Kidney capillary endothelial cell (primary cell): ENCODE measurements around the gene MAP3K20.
A peak's percentile ranks its signal among the peaks of the same experiment; 100 is the strongest.
"Not testable (repeated sequence)": the region's sequence is repeated elsewhere in the genome, so short reads cannot be mapped to it uniquely, and the experiment has no call there.

Source experiments
- DNase-seq: peaks from one replicate; pipeline ENCODE4 v3.0.0-alpha.2; 2018; ENCODE audit warnings: low spot score

MAP3K20 gene

DNA sequence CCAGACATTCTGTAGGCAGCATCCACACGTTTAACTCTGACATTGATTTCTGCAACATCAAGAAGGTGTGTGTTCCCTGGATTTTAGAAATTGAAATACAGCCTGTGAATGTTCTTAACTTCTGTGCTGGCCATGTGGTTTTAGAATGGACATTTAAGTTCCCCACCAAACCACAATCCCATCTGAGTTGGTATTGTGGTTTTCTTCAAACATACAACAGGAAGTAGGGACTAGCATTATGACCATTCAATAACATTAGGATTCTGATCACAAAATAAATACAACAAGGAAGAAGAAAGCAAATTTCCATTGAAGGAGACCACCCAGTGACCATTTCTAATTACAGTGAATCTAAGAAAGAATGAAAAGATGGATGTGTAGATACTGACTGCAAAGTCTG is 51.2 kb downstream of the MAP3K20 start:
- no peak for DNase-seq

DNA sequence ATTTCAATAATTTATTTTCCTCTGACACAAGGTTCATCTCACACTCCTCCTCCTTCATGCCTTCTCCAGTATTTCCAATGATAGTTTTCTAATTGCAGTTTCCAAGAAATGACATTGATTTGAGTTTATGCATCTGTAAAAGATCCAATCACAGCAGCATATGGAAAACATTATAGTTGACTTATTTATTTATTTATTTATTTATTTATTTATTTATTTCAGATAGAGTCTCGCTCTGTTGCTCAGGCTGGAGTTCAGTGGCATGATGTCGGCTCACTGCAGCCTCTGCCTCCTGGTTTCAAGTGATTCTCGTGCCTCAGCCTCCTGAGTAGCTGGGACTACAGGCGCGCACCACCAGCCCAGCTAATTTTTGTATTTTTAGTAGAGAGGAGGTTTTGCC is 52.5 kb downstream of the MAP3K20 start:
- DNase-seq, result not testable (repeated sequence)

DNA sequence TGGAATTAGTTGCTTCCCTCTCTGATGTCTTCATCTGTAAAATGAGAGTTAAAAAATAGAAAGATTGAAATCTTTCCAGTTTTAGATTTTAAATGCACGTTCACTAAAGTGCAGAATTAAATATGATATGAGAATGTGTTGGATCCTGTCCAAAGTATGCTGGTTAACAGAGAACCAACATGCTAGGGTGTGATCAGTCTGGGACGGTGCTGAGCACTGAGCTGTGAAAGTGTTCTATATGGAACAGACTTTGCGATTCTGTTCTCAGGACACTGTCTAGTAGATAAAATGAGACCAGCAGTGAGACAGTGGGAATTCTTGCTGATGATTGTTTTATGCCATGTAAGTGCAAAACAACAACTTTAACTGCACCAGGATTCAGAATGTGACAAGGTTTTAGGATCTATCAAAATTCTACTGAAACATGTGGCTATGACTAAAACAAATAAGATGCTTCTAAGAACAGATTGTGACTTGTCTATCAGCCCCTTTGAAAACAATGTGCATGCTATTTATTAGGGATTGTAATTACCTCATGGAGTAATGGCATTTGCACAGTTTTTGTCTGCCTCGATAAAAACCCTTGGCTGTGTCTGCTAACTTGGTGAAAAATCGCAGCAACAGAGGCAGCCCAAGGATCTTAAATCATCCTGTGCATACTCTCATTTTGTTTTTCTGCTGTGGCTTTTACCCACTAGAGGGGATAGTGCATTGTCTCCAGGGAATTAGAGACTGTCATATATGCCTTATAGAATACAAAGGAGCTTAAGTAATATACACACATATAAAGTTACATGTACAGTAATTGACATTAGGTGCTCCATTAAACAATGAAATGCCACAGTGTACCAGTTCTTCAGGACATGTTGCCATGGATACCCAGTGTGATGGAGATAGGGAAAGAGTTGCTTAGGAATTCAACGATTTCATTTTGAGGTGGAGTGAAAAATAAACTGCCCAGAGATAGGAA is 55.1 kb downstream of the MAP3K20 start:
- no peak for DNase-seq

DNA sequence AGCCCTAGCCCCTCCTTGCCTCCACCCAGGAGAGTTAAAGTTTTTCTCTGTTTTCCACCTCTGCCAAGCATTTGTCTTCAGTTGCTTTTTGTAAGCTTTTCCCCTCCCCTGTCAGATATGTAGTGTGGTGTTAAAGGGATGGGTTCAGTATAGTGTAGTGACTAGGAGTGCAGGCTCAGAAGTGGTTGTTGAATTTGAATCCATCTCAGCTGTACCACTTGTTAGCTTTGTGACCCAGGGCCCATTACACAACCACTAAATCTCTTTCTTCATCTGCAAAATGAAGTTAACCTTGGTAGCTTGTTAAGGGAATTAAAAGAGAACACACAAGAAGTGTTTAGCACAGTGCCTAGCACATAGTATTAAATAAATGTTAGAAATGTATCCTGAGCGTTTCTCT is 56.9 kb downstream of the MAP3K20 start:
- DNase-seq, result no peak

DNA sequence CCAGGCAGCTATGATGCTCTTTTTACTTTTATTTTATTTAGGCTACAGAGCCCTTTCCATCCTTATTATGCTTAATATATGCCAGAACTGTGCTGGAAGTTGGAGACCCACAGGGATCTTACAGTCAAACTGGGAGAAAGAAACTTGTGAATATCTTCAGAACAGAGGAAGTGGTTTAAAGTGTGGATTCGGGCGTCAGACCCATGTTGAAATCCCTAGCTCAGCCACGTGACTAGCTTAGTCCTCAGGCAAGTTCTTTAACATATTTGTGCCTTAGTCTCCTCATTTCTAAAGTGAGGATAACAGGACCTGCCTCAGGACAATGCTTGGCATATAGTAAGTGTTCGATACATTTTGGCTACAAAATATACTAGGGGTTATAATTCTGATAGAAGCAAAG is 59.1 kb downstream of the MAP3K20 start:
- no peak for DNase-seq

DNA sequence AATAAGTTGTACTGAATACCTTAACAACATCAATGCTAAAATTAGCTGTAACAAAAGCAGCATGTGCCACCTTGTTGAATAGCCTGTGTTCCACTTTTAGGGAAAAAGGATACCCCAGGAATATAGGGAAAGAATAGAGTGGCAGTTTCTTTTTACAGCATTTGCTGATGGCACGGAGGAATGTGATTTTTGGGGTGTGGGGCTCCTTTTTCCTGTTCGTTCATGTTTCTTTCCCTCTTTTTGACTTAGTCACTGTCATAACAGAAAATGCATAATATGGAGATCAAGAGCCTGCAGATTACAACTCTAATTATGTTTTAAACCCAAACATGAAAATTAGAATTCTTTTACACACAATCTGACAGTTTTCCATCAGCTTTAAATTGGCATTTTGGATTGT is 60.4 kb downstream of the MAP3K20 start:
- DNase-seq, result no peak

DNA sequence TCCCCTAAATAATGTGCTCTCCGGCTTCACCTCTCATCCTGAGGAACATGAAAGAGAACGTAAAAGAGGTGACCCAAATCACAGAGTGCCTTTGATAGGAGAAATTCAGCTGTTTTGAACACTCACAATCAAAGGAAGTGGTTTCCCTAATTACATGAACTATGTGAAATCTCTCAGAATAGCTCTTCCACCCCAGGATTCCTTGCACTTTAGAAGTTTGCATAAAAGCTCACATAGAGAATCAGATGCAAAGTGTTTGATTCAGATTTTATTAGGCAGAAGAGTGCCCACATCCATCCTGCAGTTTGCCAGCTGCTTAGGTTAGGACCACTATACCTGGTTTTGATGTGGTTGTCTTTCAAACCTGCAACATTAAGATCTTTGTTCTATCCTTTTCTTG is 61.0 kb downstream of the MAP3K20 start:
- DNase-seq, result no peak

DNA sequence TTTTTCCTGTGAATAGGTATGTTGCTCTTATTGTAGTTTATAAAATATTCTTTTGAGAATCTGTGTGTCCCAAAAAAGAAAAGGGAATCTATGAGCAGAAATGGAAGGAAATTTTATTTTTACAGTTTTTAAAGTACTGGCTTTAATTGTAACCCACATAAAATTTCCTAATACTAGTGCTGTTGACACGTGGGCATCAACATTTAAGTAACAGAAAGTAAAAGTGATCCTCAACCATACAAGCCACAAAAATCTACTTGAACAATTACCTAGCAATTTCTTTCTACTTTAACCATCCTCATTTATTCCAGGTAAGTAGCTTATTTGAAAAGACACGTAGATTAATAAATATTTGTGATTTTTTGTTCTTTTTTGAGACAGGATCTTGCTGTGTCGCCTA is 62.0 kb downstream of the MAP3K20 start:
- DNase-seq, result no peak

DNA sequence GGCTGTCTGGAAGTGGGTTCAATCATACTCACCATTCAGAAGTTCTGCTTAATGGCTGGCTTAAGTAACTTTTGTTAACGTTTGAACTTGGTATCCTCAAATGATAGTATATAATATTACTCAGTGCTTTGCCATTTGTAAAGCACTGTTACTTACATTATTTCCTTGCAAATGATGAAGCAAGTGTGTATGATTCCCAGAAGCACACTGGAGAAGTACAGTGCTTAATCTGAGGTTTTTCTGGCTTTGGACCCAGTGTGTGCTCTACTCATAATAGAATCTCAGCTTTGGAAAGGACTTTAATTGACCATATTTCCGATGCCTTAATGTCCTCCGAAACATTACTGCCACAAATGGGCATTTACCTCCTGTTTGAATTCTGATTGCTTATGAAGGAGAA is 63.3 kb downstream of the MAP3K20 start:
- DNase-seq, result no peak

DNA sequence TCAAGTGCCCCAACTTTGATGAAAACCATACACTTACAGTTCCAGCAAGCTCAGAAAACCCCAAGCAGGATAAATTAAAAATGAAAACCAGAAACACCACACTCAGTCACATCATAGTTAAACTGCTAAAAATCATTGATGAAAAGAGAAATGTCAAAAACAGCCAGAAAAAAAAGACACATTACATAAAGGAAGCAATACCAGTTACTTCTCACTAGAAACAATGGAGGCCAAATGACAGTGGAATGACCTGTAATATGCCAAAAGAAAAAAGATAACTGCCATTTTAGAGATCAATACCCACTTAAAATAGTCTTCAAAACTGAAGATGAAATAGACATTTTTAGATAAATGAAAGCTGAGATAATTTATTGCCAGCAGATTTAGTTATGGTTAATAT is 66.0 kb downstream of the MAP3K20 start:
- no peak for DNase-seq

DNA sequence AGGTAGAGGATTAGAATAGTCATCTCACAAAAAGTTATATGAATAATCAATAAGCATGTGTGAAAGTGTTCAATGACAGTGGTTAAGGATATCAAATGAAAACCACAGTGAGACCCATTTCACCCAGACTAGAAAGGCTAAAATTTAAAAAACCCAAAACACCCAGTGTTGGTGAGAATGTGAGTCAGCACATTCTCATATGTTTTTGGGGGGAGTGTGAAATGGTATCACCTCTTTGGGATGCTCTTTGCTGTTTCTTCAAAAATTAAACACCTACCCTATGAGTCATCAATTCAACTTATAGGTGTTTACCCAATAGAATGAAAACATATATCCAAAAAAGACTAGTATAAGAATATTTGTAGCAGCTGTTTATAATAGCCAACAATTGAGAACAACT is 69.8 kb downstream of the MAP3K20 start:
- DNase-seq, result no peak

DNA sequence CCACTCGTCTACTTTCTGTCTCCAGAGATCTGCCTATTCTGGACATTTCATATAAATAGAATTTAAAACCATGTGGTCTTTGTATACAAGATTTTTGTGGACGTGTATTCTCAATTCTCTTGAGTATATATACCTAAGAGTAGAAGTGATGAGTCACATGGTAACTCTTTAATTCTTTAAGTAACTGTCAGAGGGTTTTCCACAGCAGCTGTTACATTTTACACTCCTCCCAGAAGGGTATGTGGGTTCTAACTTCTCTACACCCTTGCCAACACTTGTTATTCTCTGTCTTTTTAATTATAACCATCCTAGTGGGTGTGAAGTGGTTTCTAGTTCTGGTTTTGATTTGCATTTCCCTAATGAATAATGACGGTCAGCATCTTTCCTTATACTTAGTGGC is 70.9 kb downstream of the MAP3K20 start:
- no peak for DNase-seq

DNA sequence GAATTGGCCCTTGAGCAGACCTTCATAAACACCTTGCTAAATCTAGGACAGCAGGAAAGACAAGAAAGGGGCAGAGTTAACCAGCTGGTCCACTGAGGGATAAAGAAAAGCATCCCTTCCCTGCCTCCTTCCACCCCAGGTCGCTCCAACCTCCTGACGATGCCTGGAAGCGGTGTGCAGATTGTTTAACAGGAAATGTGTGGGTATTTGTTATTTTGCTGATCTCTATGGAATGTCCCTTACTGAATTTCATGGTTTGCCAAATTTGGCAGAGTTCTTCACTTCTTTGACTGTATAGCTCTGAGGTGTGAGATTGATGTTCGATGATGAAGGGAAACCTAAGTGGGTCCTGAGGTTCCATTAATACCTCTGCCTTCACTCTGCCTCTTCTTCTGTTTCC is 72.9 kb downstream of the MAP3K20 start:
- DNase-seq, result no peak

DNA sequence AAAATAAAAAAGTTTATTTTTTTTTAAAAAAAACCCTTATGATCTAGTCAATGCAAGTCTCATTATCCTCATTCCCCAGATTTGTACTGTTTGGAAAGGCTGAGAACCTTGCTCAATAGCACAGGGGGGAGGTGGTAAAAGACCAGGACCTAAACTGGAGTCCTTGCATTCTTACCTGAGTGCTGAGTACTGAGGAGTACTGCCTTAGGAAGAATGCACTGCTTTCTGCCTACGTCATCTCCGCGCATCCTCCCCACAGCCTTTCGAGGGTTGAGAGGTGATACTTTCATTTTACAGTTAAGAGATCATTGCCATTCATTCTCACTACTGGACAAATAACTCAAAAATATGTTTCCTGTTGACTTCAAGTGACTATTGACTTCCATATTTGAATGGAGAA is 73.8 kb downstream of the MAP3K20 start:
- DNase-seq, result no peak

DNA sequence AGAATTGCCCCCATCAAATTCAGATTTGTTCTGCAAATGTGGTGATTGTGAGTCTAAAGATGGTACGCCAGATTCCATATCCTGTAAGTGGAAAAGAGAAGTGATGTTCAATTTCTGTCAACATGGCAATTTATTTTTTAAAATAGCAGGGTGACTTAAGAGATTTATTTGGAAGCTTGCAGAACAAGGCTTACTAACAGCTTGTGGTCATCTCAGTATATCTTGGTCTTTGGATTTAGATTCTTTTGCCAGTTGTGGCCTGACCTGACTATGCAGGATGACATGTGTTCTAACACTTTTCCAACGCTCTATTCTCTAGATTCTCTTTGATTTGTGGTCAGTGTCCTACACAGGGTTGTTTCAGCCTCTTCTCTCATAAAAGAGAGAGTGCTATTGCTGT is 74.4 kb downstream of the MAP3K20 start:
- DNase-seq, result no peak

DNA sequence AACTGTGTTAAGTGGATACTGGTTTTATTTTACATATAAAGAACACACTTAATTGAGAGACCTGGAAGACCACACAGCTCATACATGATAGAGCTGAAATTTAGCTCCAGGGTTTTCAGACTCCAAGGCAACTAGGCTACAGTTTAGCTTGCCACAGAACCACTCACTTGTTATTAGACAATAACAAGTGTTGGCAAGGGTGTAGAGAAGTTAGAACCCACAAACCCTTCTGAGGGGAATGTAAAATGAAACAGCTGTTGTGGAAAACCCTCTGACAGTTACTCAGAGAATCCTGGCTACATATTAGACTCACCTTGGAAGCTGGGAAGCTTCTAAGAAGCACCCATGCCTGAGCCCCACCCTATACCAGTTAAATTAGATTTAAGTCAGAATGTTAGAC is 75.3 kb downstream of the MAP3K20 start:
- DNase-seq, result no peak

DNA sequence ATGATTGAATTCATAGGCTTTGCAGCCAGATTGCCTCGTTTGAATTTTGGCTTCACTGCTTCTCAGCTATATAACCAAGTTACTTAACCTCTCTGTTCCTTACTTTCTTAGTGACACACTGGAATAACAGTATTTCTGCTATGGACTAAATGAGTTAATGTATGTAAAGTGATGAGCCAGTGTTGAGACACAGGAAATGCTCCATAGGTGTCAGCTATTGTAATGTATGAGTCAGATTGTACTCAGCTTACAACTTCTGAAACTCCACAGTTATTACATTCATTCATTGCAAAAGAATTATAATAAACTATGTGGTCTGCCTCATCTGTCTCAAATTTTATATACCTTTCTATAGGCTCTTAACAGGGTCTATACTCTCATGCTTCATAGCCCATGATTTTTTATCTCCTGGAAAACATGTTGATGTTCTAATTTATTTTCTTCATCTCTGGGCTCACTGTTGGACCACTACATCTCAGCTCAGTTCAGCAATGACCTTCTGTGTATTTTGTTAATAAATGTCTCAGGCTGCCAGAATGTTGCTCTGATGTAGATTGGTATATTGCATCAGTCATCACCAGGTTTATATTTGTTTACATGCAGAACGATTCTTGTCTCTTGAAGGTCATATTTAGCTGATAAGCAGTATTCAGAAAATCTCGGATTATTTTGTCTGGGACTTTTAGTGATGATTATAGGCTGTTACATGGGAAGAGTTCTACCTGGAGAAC is 76.2 kb downstream of the MAP3K20 start:
- DNase-seq, result peak; percentile 74

DNA sequence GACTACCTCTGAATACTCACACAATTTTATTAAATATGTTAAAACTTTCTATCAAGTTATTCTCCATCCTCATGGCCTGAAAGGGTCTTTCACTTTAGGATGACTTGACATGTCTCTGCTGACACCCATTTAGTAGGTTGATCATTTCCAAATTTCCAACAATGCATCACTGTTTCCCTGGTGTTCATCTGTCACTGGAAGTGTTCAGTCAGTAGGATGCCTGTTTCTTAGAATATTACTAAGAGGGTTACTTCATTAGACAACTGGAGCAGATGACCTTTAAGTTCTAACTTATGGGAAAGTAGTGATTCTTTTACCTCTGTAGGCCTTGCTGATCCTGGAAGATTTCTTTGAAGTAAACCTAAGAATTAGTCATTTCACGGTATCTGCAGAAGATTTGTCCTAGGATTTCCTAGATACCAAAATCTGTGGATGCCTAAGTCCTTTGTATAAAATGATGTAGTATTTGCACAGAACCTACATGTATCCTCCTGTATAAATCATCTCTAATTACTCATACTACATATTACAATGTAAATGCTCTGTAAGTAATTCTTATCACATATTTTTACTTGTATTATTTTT is 77.7 kb downstream of the MAP3K20 start:
- no peak for DNase-seq

DNA sequence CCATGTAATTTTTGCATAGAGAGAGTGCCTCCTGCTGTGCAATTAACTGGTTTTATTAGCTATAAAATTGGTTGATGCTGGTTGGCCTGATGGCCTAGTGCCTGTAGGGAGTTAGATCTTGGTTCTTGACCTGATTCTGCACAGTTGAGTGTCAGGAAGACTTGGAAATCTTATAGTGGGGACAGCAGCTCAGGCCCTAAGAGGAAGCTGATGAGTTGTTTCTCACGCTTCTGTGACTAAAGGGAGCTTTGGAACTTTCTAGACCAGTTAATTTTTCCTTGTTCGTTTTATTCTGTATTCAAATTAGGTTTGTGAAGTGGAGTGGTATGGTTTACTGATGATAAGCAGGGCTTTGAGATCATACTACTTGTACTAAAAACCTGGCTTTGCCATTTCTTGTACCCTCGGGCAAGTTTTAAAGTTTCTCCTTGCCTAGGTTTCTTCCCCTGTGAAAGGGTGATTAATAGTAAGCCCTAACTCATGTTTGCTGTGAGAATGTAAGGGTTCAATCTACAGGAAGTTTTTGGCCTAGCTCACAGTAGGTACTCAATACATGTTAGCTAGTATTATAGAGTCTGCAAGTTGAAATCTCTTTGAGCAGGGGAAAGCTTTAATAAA is 82.1 kb downstream of the MAP3K20 start:
- no peak for DNase-seq

DNA sequence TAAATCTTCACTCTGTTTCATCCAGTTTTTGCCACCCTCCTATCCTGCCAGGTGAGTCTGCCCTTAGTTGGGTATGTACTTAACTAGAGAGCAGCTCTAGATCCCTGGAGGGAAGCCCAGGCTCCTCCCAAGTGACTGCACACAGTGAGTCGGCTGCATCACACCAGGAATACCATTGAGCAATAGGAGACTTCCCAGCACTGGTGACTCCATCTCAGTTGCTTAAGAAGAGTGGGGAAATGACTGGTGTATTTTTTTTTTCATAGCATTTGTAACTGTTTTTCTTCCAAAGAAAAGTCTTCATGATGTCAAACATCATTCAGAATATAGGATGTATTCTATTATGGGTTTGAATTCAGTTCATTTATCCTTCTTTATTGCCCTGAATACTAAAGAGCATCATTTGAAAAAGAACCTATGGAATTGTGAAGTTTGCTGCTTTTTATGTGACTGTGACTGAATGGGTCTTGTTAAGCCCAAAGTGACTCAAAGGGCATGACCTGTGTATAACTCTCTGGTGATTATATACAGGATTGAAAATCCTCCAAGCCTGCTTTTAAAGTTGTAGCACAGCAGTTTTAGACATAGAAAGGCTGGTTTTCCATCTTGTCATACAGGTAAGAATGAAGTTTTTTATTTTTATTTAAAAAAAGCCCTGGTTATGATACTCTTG is 84.3 kb downstream of the MAP3K20 start:
- DNase-seq, result peak; percentile 46

DNA sequence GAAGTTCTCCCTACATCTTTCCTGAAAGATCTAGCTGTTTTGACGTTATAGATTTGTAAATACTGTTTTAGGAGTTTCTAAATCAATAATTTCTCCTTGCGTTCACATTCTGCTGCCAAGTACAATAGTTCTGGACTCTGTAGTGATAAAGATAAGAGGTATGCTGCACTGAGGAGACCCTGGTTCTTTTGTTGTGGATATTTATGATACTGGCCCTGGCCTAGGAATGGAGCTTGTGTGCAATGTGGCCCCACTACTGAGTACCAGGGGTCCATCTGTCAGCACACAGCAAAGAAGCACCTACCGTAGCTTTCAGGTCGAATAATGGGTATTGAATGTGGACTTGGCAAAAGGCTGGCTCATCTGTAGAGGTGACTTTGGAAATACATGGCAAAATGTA is 85.0 kb downstream of the MAP3K20 start:
- no peak for DNase-seq

DNA sequence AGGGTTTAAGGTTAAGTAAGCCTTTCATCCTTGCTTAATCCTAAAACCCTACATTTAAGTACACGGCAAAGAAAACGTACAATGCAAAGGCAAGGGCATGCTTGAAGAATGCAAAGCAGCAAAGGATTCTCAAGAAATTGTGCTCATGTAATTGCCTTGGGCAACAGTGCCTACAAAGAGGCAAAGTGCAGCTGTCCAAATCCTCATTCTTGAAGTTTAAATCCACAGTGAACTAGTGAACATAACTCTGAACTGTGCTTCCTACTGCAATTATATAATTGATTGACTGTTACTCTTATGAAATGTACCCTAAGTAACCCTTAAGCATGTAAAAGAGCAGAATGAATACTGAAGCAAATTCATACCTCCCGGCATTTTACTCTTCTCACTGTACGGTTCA is 85.4 kb downstream of the MAP3K20 start:
- no peak for DNase-seq
